Naive B cell (primary cell): ENCODE data around the gene TKT. TPM values are rescaled to one million over a fixed set of nuclear protein-coding genes. Genes with fewer than 3 reads are reported as not detected.
"Not testable (repeated sequence)": the region's sequence is repeated elsewhere in the genome, so short reads cannot be mapped to it uniquely, and the experiment has no call there.

ENCODE experiments used
- ATAC-seq, 2 donors: fragments of 150-1000 bp; cut with Tn5 transposase; 2 replicates each; pipeline ENCODE4 v1.10.0; 2021; ENCODE audit warnings: low read depth in 2 of 2, mild to moderate bottlenecking in 2 of 2, moderate library complexity in 2 of 2
- DNase-seq: peaks from one replicate; pipeline ENCODE4 v3.0.0; 2022
- H3K27ac Mint-ChIP-seq, 6 donors: one replicate each; pipeline ENCODE4 v1.8.0; 2020 to 2022; ENCODE audit warnings: mild to moderate bottlenecking in 6 of 6, mixed read lengths in 6 of 6, moderate library complexity in 5 of 6, inconsistent platforms in 2 of 6
- H3K27me3 Mint-ChIP-seq, 3 donors: one replicate each; pipeline ENCODE4 v1.8.0; 2021 to 2022; ENCODE audit warnings: mixed read lengths in 3 of 3, mild to moderate bottlenecking in 1 of 3
- H3K36me3 Mint-ChIP-seq, 2 donors: one replicate each; pipeline ENCODE4 v1.8.0; 2020 to 2022; ENCODE audit warnings: mixed read lengths in 2 of 2, inconsistent platforms in 1 of 2, mild to moderate bottlenecking in 1 of 2
- H3K4me1 Mint-ChIP-seq, 3 donors: one replicate each; pipeline ENCODE4 v1.8.0; 2020 to 2022; ENCODE audit warnings: mixed read lengths in 3 of 3, inconsistent platforms in 1 of 3, mild to moderate bottlenecking in 1 of 3, moderate library complexity in 1 of 3
- H3K4me3 Mint-ChIP-seq, 8 donors: one replicate each; pipeline ENCODE4 v1.8.0; 2020 to 2022; ENCODE audit warnings: mild to moderate bottlenecking in 8 of 8, mixed read lengths in 8 of 8, moderate library complexity in 8 of 8, inconsistent platforms in 2 of 8
- H3K9me3 Mint-ChIP-seq, 7 donors: one replicate each; pipeline ENCODE4 v1.8.0; 2020 to 2022; ENCODE audit warnings: mixed read lengths in 7 of 7, mild to moderate bottlenecking in 5 of 7, inconsistent platforms in 2 of 7, moderate library complexity in 1 of 7
- polyA plus RNA-seq, 6 donors: library from polyadenylated mRNA; unstranded; fragments of 300-500 nt; fragmentation: Illumina TruSeq; gene quantifications; one replicate each; pipeline ENCODE4 v1.2.3, GENCODE V29; 2021; ENCODE audit warnings: low read depth in 6 of 6

Gene TKT
- polyA plus RNA-seq, 6 donors from 2014 or later: 33.0 to 52.9 (median 45.9) TPM

- peaks cover 30 to 51% (median 48%) of the 10 kb centered on the region in 3 donors for H3K4me1 Mint-ChIP-seq
- no peaks in the 10 kb centered on the region for H3K9me3 Mint-ChIP-seq
- no peaks in the 10 kb centered on the region for H3K27me3 Mint-ChIP-seq
- DNase-seq: peak; percentile 51
- ATAC-seq: peak; percentile 59 to 63
- peak overlapping the region in 5 of 6 donors; percentile 64 to 91 (median 81) for H3K27ac Mint-ChIP-seq
- H3K4me3 Mint-ChIP-seq: peak overlapping the region; percentile 87 to 94 (median 90)
- no peaks in the 10 kb centered on the region for H3K36me3 Mint-ChIP-seq
Measured at GRCh38 chr3:53255423-53255774, 423 bp downstream of the TKT start.

GRCh38 chr3:53254509-53255422 lies 1.1 kb downstream of the TKT start:
- Mint-ChIP-seq H3K27me3 (no peaks in the 10 kb centered on the region), H3K4me3 (peak overlapping the region; percentile 87 to 94 (median 90)), H3K4me1 (peaks cover 31 to 57% (median 54%) of the 10 kb centered on the region in 3 donors), H3K9me3 (no peaks in the 10 kb centered on the region), H3K27ac (peak overlapping the region; percentile 72 to 92 (median 84)), H3K36me3 (no peaks in the 10 kb centered on the region)
- peak; percentile 30 for DNase-seq
- peak; percentile 18 to 33 for ATAC-seq

GRCh38 chr3:53253707-53254508 lies 1.9 kb downstream of the TKT start:
- peak overlapping the region in 3 of 6 donors; percentile 62 to 92 (median 82) for H3K27ac Mint-ChIP-seq
- no peaks in the 10 kb centered on the region for H3K27me3 Mint-ChIP-seq
- peaks cover 37 to 64% (median 61%) of the 10 kb centered on the region in 3 donors for H3K4me1 Mint-ChIP-seq
- peak overlapping the region; percentile 87 to 94 (median 90) for H3K4me3 Mint-ChIP-seq
- H3K36me3 Mint-ChIP-seq: no peaks in the 10 kb centered on the region
- ATAC-seq (no peak), DNase-seq (no peak)
- no peaks in the 10 kb centered on the region for H3K9me3 Mint-ChIP-seq

GRCh38 chr3:53252947-53253322 lies 2.9 kb downstream of the TKT start:
- not testable (repeated sequence) for DNase-seq
- H3K4me3 Mint-ChIP-seq: peak overlapping the region in 6 of 8 donors; percentile 16 to 80 (median 46)

GRCh38 chr3:53252096-53252946 lies 3.5 kb downstream of the TKT start:
- Mint-ChIP-seq H3K36me3 (no peaks in the 10 kb centered on the region), H3K9me3 (no peaks in the 10 kb centered on the region), H3K4me3 (peak overlapping the region in 7 of 8 donors; percentile 16 to 80 (median 46)), H3K27ac (peak overlapping the region; percentile 58 to 93 (median 78)), H3K27me3 (no peaks in the 10 kb centered on the region), H3K4me1 (peaks cover 46 to 76% (median 71%) of the 10 kb centered on the region in 3 donors)
- ATAC-seq (no peak), DNase-seq (no peak)

More at GRCh38 chr3:53252947-53253322, 2.9 kb downstream of the TKT start:
- H3K27ac Mint-ChIP-seq: peak overlapping the region in 2 of 6 donors; percentile 76 to 80
- H3K27me3 Mint-ChIP-seq, ATAC-seq, H3K9me3 Mint-ChIP-seq, H3K36me3 Mint-ChIP-seq: not testable (repeated sequence)
- peaks cover 41 to 72% (median 66%) of the 10 kb centered on the region in 3 donors for H3K4me1 Mint-ChIP-seq

- H3K4me1 Mint-ChIP-seq: peaks cover 46 to 72% (median 71%) of the 10 kb centered on the region in 3 donors
Measured at GRCh38 chr3:53250881-53251605, 4.8 kb downstream of the TKT start.

GRCh38 chr3:53250453-53250852 lies 5.4 kb downstream of the TKT start:
- H3K27ac Mint-ChIP-seq: peak overlapping the region in 4 of 6 donors; percentile 14 to 82 (median 77)
- DNase-seq: no peak
- ATAC-seq: no peak
- no peaks in the 10 kb centered on the region for H3K36me3 Mint-ChIP-seq
- H3K27me3 Mint-ChIP-seq: no peaks in the 10 kb centered on the region
- no peaks in the 10 kb centered on the region for H3K9me3 Mint-ChIP-seq
- peaks cover 46 to 72% (median 71%) of the 10 kb centered on the region in 3 donors for H3K4me1 Mint-ChIP-seq
- no peak overlapping the region for H3K4me3 Mint-ChIP-seq

More at GRCh38 chr3:53250881-53251605, 4.8 kb downstream of the TKT start:
- H3K27ac Mint-ChIP-seq: peak overlapping the region in 5 of 6 donors; percentile 28 to 88 (median 82)
- no peaks in the 10 kb centered on the region for H3K27me3 Mint-ChIP-seq
- H3K4me3 Mint-ChIP-seq: peak overlapping the region in 3 of 8 donors; percentile 27 to 56 (median 41)
- DNase-seq (no peak), ATAC-seq (no peak)
- H3K36me3 Mint-ChIP-seq: no peaks in the 10 kb centered on the region
- H3K9me3 Mint-ChIP-seq: no peaks in the 10 kb centered on the region

GRCh38 chr3:53248161-53248560 lies 7.7 kb downstream of the TKT start:
- H3K4me1 Mint-ChIP-seq: peaks cover 34 to 57% (median 56%) of the 10 kb centered on the region in 3 donors
- no peaks in the 10 kb centered on the region for H3K9me3 Mint-ChIP-seq
- no peaks in the 10 kb centered on the region for H3K27me3 Mint-ChIP-seq
- no peaks in the 10 kb centered on the region for H3K36me3 Mint-ChIP-seq
- ATAC-seq: no peak
- H3K4me3 Mint-ChIP-seq: peak overlapping the region in 2 of 8 donors; percentile 50 to 66
- H3K27ac Mint-ChIP-seq: peak overlapping the region in 2 of 6 donors; percentile 18 to 52
- DNase-seq: no peak

GRCh38 chr3:53247619-53248018 lies 8.2 kb downstream of the TKT start:
- Mint-ChIP-seq H3K4me1 (peaks cover 30 to 51% (median 51%) of the 10 kb centered on the region in 3 donors), H3K27ac (peak overlapping the region in 1 of 6 donors; percentile 61), H3K9me3 (no peaks in the 10 kb centered on the region), H3K27me3 (no peaks in the 10 kb centered on the region), H3K36me3 (no peaks in the 10 kb centered on the region), H3K4me3 (peak overlapping the region in 2 of 8 donors; percentile 36 to 74)
- ATAC-seq (no peak), DNase-seq (no peak)

GRCh38 chr3:53244271-53244670 lies 11.6 kb downstream of the TKT start:
- Mint-ChIP-seq H3K9me3 (no peaks in the 10 kb centered on the region), H3K4me1 (peaks cover 17 to 26% (median 17%) of the 10 kb centered on the region in 3 donors), H3K27me3 (no peaks in the 10 kb centered on the region), H3K36me3 (peaks cover 0 to 4% of the 10 kb centered on the region in 2 donors), H3K27ac (peak overlapping the region in 1 of 6 donors; percentile 44), H3K4me3 (no peak overlapping the region)
- ATAC-seq: no peak
- DNase-seq: no peak

GRCh38 chr3:53243785-53244184 lies 12.0 kb downstream of the TKT start:
- ATAC-seq: no peak
- H3K36me3 Mint-ChIP-seq: peaks cover 0 to 4% of the 10 kb centered on the region in 2 donors
- no peaks in the 10 kb centered on the region for H3K9me3 Mint-ChIP-seq
- H3K27me3 Mint-ChIP-seq: no peaks in the 10 kb centered on the region
- H3K27ac Mint-ChIP-seq: peak overlapping the region in 1 of 6 donors; percentile 56
- peaks cover 16 to 25% (median 16%) of the 10 kb centered on the region in 3 donors for H3K4me1 Mint-ChIP-seq
- H3K4me3 Mint-ChIP-seq: no peak overlapping the region
- DNase-seq: no peak

GRCh38 chr3:53243165-53243564 lies 12.7 kb downstream of the TKT start:
- Mint-ChIP-seq H3K4me3 (no peak overlapping the region), H3K27ac (no peak overlapping the region), H3K36me3 (peaks cover 0 to 4% of the 10 kb centered on the region in 2 donors), H3K4me1 (peaks cover 10 to 20% (median 13%) of the 10 kb centered on the region in 3 donors), H3K9me3 (no peaks in the 10 kb centered on the region), H3K27me3 (no peaks in the 10 kb centered on the region)
- ATAC-seq: no peak
- DNase-seq: no peak
